H1 (cell line): ENCODE results near the gene TOM1. TPM values are rescaled to one million over a fixed set of nuclear protein-coding genes. Genes with fewer than 3 reads are reported as not detected.

Source experiments
- CTCF ChIA-PET: fragments of 300-600 bp; sonication (Branson Sonifier 250); formaldehyde crosslinking; loops from one replicate; lab custom pipeline; 2021; ENCODE audit not compliant: partially characterized antibody; lab: Charles Lee
- POLR2A ChIA-PET: fragments of 300-600 bp; sonication (Branson Sonifier 250); formaldehyde crosslinking; loops from one replicate; lab custom pipeline; 2021; ENCODE audit warnings: inconsistent platforms; ENCODE audit not compliant: partially characterized antibody; lab: Charles Lee
- DNase-seq, 2 experiments: peaks; one replicate each; pipeline versions ENCODE4 v3.0.0 to v3.0.0-alpha.2; 2010 to 2022; ENCODE audit warnings: low spot score in 2 of 2, low read depth in 1 of 2, mixed read lengths in 1 of 2
- FAIRE-seq: peaks from 2 replicates; lab custom pipeline; 2011; peaks lifted over from hg19 to GRCh38; lab: Jason Lieb, UNC
- H2AFZ ChIP-seq: 2 replicates; pipeline ENCODE4 v1.8.1; 2012; ENCODE audit warnings: low read length, inconsistent platforms
- H2AK5ac ChIP-seq: 2 replicates; pipeline ENCODE4 v1.6.1; 2013; ENCODE audit warnings: low read depth, low read length
- H2BK120ac ChIP-seq: replicated peaks from 2 replicates; pipeline ENCODE3; 2013; ENCODE audit warnings: low read depth, low read length, inconsistent platforms
- H2BK12ac ChIP-seq: 2 replicates; pipeline ENCODE4 v1.6.1; 2013; ENCODE audit warnings: low read depth, low read length
- H2BK15ac ChIP-seq: 2 replicates; pipeline ENCODE4 v1.6.1; 2013; ENCODE audit warnings: low read length
- H2BK20ac ChIP-seq: 2 replicates; pipeline ENCODE4 v1.6.1; 2013; ENCODE audit warnings: low read length
- H2BK5ac ChIP-seq: 2 replicates; pipeline ENCODE4 v1.6.1; 2013; ENCODE audit warnings: low read depth, low read length
- H3K14ac ChIP-seq: 2 replicates; pipeline ENCODE4 v1.6.1; 2013; ENCODE audit warnings: inconsistent platforms; ENCODE audit not compliant: insufficient read length
- H3K18ac ChIP-seq: 2 replicates; pipeline ENCODE4 v1.6.1; 2013; ENCODE audit warnings: low read length; ENCODE audit errors: extremely low read depth
- H3K23ac ChIP-seq: 2 replicates; pipeline ENCODE4 v1.6.1; 2013; ENCODE audit warnings: inconsistent platforms; ENCODE audit not compliant: insufficient read length
- H3K23me2 ChIP-seq: 2 replicates; pipeline ENCODE4 v1.6.1; 2013; ENCODE audit warnings: low read depth, low read length
- H3K27ac ChIP-seq: 2 replicates; pipeline ENCODE4 v1.6.1; 2011; ENCODE audit warnings: low read depth, low read length, inconsistent platforms
- H3K27me3 ChIP-seq, 4 experiments: replicated peaks in 1 of 4; 1 replicate in 1 of 4; 2 replicates in 3 of 4; pipeline versions ENCODE4 v1.6.1 to v1.8.1; 2011 to 2013; ENCODE audit warnings: low read length in 3 of 4, mild to moderate bottlenecking in 3 of 4, inconsistent platforms in 2 of 4, mixed read lengths in 2 of 4, moderate library complexity in 1 of 4; ENCODE audit not compliant: control insufficient read depth in 3 of 4, insufficient read depth in 3 of 4; ENCODE audit errors: extremely low read depth in 1 of 4
- H3K36me3 ChIP-seq, 4 experiments: 2 replicates each; pipeline versions ENCODE4 v1.6.1 to v1.8.1; 2011 to 2013; ENCODE audit warnings: mild to moderate bottlenecking in 4 of 4, low read length in 3 of 4, moderate library complexity in 2 of 4, control low read depth in 1 of 4, inconsistent platforms in 1 of 4; ENCODE audit not compliant: insufficient read depth in 4 of 4, control insufficient read depth in 2 of 4
- H3K4ac ChIP-seq: replicated peaks from 2 replicates; pipeline ENCODE3; 2013; ENCODE audit warnings: low read length, low read depth, mixed read lengths, inconsistent platforms; ENCODE audit not compliant: insufficient read length
- H3K4me1 ChIP-seq, 4 experiments: replicated peaks in 1 of 4; 1 replicate in 1 of 4; 2 replicates in 3 of 4; pipeline versions ENCODE4 v1.6.1 to v1.8.1; 2011 to 2013; ENCODE audit warnings: low read length in 3 of 4, inconsistent platforms in 2 of 4, mixed read lengths in 1 of 4; ENCODE audit not compliant: insufficient read depth in 4 of 4, control insufficient read depth in 3 of 4
- H3K4me2 ChIP-seq, 2 experiments: 2 replicates each; pipeline versions ENCODE4 v1.6.1 to v1.8.1; 2011 to 2013; ENCODE audit warnings: low read depth in 2 of 2, low read length in 2 of 2, control low read depth in 1 of 2, inconsistent platforms in 1 of 2, mild to moderate bottlenecking in 1 of 2; ENCODE audit not compliant: insufficient read depth in 1 of 2
- H3K4me3 ChIP-seq, 4 experiments: fragments of 200-600, 300-600 bp in 1 of 4; sonication (generic), shearing (Covaris generic), sonication (Bioruptor Twin) in 1 of 4; 2 replicates each; pipeline versions ENCODE4 v1.5.1 to v1.8.1; 2011 to 2016; ENCODE audit warnings: low read length in 4 of 4, low read depth in 3 of 4, control low read depth in 2 of 4, inconsistent platforms in 2 of 4, mild to moderate bottlenecking in 2 of 4, mixed read lengths in 1 of 4, moderate library complexity in 1 of 4; ENCODE audit not compliant: insufficient read depth in 2 of 4; ENCODE audit errors: extremely low read depth in 1 of 4
- H3K56ac ChIP-seq: replicated peaks from 2 replicates; pipeline ENCODE3; 2013; ENCODE audit warnings: low read depth, mild to moderate bottlenecking, mixed read lengths, low read length, inconsistent platforms; ENCODE audit not compliant: insufficient read length
- H3K79me1 ChIP-seq: 2 replicates; pipeline ENCODE4 v1.6.1; 2013; ENCODE audit warnings: low read depth, low read length, control low read depth
- H3K79me2 ChIP-seq, 2 experiments: 2 replicates each; pipeline versions ENCODE4 v1.6.1 to v1.8.1; 2012 to 2013; ENCODE audit warnings: low read length in 2 of 2, mild to moderate bottlenecking in 2 of 2, inconsistent platforms in 1 of 2; ENCODE audit not compliant: insufficient read depth in 2 of 2, control insufficient read depth in 1 of 2
- H3K9ac ChIP-seq, 4 experiments: replicated peaks in 1 of 4; 1 replicate in 1 of 4; 2 replicates in 3 of 4; pipeline versions ENCODE4 v1.6.1 to v1.8.1; 2011 to 2013; ENCODE audit warnings: low read depth in 3 of 4, low read length in 3 of 4, control low read depth in 2 of 4, mild to moderate bottlenecking in 2 of 4, moderate library complexity in 2 of 4, inconsistent platforms in 1 of 4; ENCODE audit errors: extremely low read depth in 1 of 4
- H3K9me3 ChIP-seq, 2 experiments: 2 replicates each; pipeline versions ENCODE4 v1.6.1 to v1.8.1; 2012 to 2013; ENCODE audit warnings: mild to moderate bottlenecking in 2 of 2, moderate library complexity in 2 of 2, control low read depth in 1 of 2, inconsistent platforms in 1 of 2, low read depth in 1 of 2, low read length in 1 of 2, mixed read lengths in 1 of 2; ENCODE audit not compliant: insufficient read depth in 2 of 2
- H4K20me1 ChIP-seq, 2 experiments: replicated peaks in 1 of 2; 2 replicates each; pipeline versions ENCODE3 to v1.8.1; 2011 to 2013; ENCODE audit warnings: inconsistent platforms in 2 of 2, low read length in 2 of 2, mild to moderate bottlenecking in 1 of 2; ENCODE audit not compliant: insufficient read depth in 2 of 2, control insufficient read depth in 1 of 2
- H4K5ac ChIP-seq: 2 replicates; pipeline ENCODE4 v1.6.1; 2013; ENCODE audit warnings: low read length, low read depth, mixed read lengths, inconsistent platforms; ENCODE audit not compliant: insufficient read length
- H4K8ac ChIP-seq: 2 replicates; pipeline ENCODE4 v1.8.0; 2013; ENCODE audit warnings: mild to moderate bottlenecking, moderate library complexity, low read length, inconsistent platforms; ENCODE audit not compliant: insufficient read depth; ENCODE audit errors: extremely low read depth
- H4K91ac ChIP-seq: replicated peaks from 2 replicates; pipeline ENCODE3; 2013; ENCODE audit warnings: low read length, mixed read lengths, inconsistent platforms; ENCODE audit not compliant: insufficient read length
- KDM1A ChIP-seq: fragments of 200-600, 300-600 bp; sonication (generic); IDR thresholded peaks from 2 replicates; pipeline ENCODE4 v1.7.1; 2016; ENCODE audit warnings: mild to moderate bottlenecking, low read length, borderline replicate concordance
- POU5F1 ChIP-seq: IDR thresholded peaks from 2 replicates; pipeline ENCODE4 v1.6.1; 2011; ENCODE audit warnings: low read depth, mild to moderate bottlenecking, low read length, moderate library complexity
- WGBS, 2 experiments: shearing (Covaris generic) in 1 of 2; methylation state at CpG; one replicate each; pipeline versions ENCODE4 v1.1.6 to v1.1.7; 2013 to 2015; ENCODE audit warnings: low lambda C conversion rate in 2 of 2, mixed read lengths in 2 of 2, inconsistent platforms in 1 of 2, low coverage in 1 of 2, missing lambda C conversion rate in 1 of 2; ENCODE audit not compliant: insufficient replicate concordance in 2 of 2, insufficient coverage in 1 of 2, insufficient read length in 1 of 2; ENCODE audit errors: extremely low coverage in 1 of 2, missing lambda C conversion rate in 1 of 2; 5-methylcytosine and 5-hydroxymethylcytosine counted together
- polyA plus RNA-seq, 7 experiments: library from polyadenylated mRNA; depleted of rRNA in 3 of 7; stranded (reverse) in 5 of 7; unstranded in 2 of 7; fragments of >200 nt in 5 of 7; fragments of 200-250 nt in 2 of 7; gene quantifications; 1 replicate in 5 of 7; 2 replicates in 1 of 7; 4 replicates in 1 of 7; pipeline versions ENCODE4 v1.2.1 to v1.2.3, GENCODE V29; 2011 to 2013; ENCODE audit warnings: missing spikeins in 2 of 7, mixed read lengths in 2 of 7
- total RNA-seq: library from RNA; stranded (reverse); fragmentation: NEBNext Ultra II Directional; extraction: Animal tissue kit (Norgen Biotek cat#: 25700); gene quantifications from 2 replicates; pipeline ENCODE4 v1.2.1, GENCODE V29; 2021

TOM1 gene
- total and polyA plus RNA-seq, 2 of the 8 experiments (the other 6 are each of a cell fraction or from before 2014, with no cell fraction given), result 25.1 to 39.2 TPM

GRCh38 chr22:35354068-35354467 lies 54.4 kb downstream of the TOM1 start:
- Histone ChIP-seq H3K4me2 (no peak overlapping the region), H4K20me1 (no peaks in the 10 kb centered on the region), H3K4me1 (peaks cover 0 to 12% (median 5%) of the 10 kb centered on the region in 4 experiments; a peak in 5 of 7 replicates), H3K18ac (no peak overlapping the region), H3K4me3 (no peak overlapping the region), H3K56ac (no peak overlapping the region), H2BK120ac (no peak overlapping the region), H2AK5ac (no peak overlapping the region), H3K4ac (no peak overlapping the region), H4K91ac (no peak overlapping the region), H2AFZ (no peak overlapping the region), H3K79me1 (no peaks in the 10 kb centered on the region), H2BK15ac (no peak overlapping the region), H3K9me3 (no peaks in the 10 kb centered on the region), H4K5ac (no peak overlapping the region), H3K23ac (no peak overlapping the region), H3K14ac (no peak overlapping the region), H3K27me3 (peaks cover 0 to 4% (median 0%) of the 10 kb centered on the region in 4 experiments; a peak in 4 of 7 replicates), H3K9ac (no peak overlapping the region), H2BK20ac (no peak overlapping the region), H3K23me2 (peaks cover 3% of the 10 kb centered on the region; the same call in 1 of the 2 replicates), H4K8ac (no peak overlapping the region), H3K36me3 (no peaks in the 10 kb centered on the region), H2BK12ac (0 out of 2 replicates have a peak overlapping the region, but pooled peaks have one; percentile 17), H3K27ac (no peak overlapping the region), H2BK5ac (no peak overlapping the region), H3K79me2 (no peaks in the 10 kb centered on the region)
- ChIA-PET CTCF (interaction anchor here (1.0 to 5.1 kb wide), 6 partner anchors 8 to 77 kb away, joined by 3 to 39 read pairs (median 6); no protein-coding TSS in a partner anchor), POLR2A (interaction anchor here (0.5 to 2.2 kb wide), 5 partner anchors 8 to 273 kb away, joined by 3 to 12 read pairs (median 3); no protein-coding TSS in a partner anchor)
- DNase-seq, result no peak
- WGBS, 2 experiments, result 88% methylated on average over 4 of the region's 4 CpGs; no CpG with 5 or more reads in 1 of the 2 experiments
- TF ChIP-seq POU5F1, result no peak
- TF ChIP-seq KDM1A, result peak; percentile 65; the same call in 1 of the 2 replicates
- FAIRE-seq, result no peak
